GM23248 (cell line): ENCODE data around the gene PLCB2.

Experiments
- EZH2 ChIP-seq: fragments of 200-600 bp; sonication (generic); IDR thresholded peaks from 2 replicates; pipeline ENCODE4 v1.6.1; 2018; ENCODE audit warnings: antibody characterized with exemption, mild to moderate bottlenecking; ENCODE audit not compliant: insufficient read depth, poor library complexity, severe bottlenecking
- EZH2phosphoT487 ChIP-seq: fragments of 200-600 bp; sonication (generic); IDR thresholded peaks from 2 replicates; pipeline ENCODE4 v1.6.1; 2018; ENCODE audit warnings: antibody characterized with exemption, moderate library complexity, mild to moderate bottlenecking, low read depth; ENCODE audit not compliant: insufficient read depth

DNA sequence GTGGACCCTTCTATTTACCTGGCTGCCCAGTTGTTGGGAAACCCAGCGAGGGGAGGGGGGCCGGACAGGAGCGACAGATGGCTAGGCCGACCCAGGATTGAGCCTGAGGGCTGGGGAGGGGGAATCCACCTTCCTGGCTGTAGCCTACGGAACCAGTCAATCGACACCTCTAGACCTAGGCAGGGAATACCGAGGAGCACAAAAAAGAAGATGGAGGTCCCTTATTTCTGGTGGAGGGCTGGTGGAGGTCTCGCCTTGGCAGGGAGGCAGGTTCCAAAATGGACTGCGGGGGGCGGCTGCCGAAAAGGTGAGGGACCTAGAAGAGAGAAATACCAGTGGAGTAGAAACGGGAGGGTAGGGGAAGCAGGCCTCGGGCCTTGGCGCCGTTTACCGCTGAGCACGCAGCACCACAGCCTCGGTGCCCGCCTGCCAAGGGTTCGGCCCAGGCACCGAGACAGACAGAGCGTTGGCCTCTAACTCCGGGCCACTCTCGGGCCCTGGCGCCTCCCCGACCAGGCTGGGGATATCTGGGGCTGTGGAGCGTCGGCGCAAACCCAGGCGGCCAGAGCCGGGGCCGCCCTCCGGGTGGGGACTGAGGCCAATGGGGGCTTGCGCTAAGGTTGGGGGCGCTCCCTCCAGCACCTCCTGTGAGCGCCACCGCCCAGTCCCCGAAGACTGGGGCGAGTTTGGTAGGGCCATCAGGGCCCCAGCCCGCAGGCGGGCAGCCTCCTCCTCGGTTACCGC lies 26.5 kb downstream of the PLCB2 start:
- TF ChIP-seq EZH2phosphoT487 (no peak), EZH2 (no peak)
